Right ventricle myocardium inferior (tissue), 1 donor: ENCODE data around the gene CACNB4. TPM values are rescaled to one million over a fixed set of nuclear protein-coding genes. Genes with fewer than 3 reads are reported as not detected.
"Not testable (repeated sequence)": the region's sequence is repeated elsewhere in the genome, so short reads cannot be mapped to it uniquely, and the experiment has no call there.

Experiments
- ATAC-seq: fragments of 200-7000 bp; cut with Tn5 transposase; one replicate; pipeline ENCODE4 v1.9.1; 2020; ENCODE audit warnings: mild to moderate bottlenecking, moderate library complexity
- DNase-seq: peaks from one replicate; pipeline ENCODE4 v3.0.0; 2021; ENCODE audit errors: missing footprints
- intact Hi-C: fragments of 100-400 bp; cut with DNase I; formaldehyde crosslinking; loops from one replicate; pipeline ENCODE4 v1.11.0; 2022
- long read RNA-seq: library from polyadenylated mRNA; unstranded; transcript quantifications from one replicate; pipeline ENCODE4 v2.0.0, GENCODE V29; 2021
- total RNA-seq: library from RNA; stranded (reverse); fragmentation: NEBNext Ultra II Directional; extraction: Animal tissue kit (Norgen Biotek cat#: 25700); gene quantifications from one replicate; pipeline ENCODE4 v1.2.1, GENCODE V29; 2021
- donor health status: DM: no; HTN: yes; CAD: no; lungs with severe emphysema.

Gene CACNB4
- total RNA-seq, result 0.35 TPM
- long read RNA-seq, result 0 reads

- DNase-seq, result peak; percentile 72
- peak; percentile 40 for ATAC-seq
- intact Hi-C loops, result loop anchor here (10.0 kb wide), 1 partner anchor 64 kb away; no protein-coding TSS in a partner anchor
These were observed at the start of gene CACNB4 for GRCh38 chr2:152098496-152099366. CACNB4 (minus strand) TSS chr2:152099044.

- ATAC-seq, result no peak
- intact Hi-C loops, result no loop called here
These were observed 35.8 kb upstream of the CACNB4 start for GRCh38 chr2:152134488-152135280.

GRCh38 chr2:152132306-152132705, 33.5 kb upstream of the CACNB4 start:
- intact Hi-C loops, result no loop called here
- ATAC-seq (no peak), DNase-seq (no peak)

More at GRCh38 chr2:152134488-152135280, 35.8 kb upstream of the CACNB4 start:
- DNase-seq, result no peak

GRCh38 chr2:152127628-152128027, 28.8 kb upstream of the CACNB4 start:
- intact Hi-C loops, result no loop called here
- ATAC-seq, result no peak
- DNase-seq, result no peak

GRCh38 chr2:152126664-152127063, 27.8 kb upstream of the CACNB4 start:
- no peak for DNase-seq
- intact Hi-C loops, result no loop called here
- ATAC-seq, result no peak

GRCh38 chr2:152122161-152122560, 23.3 kb upstream of the CACNB4 start:
- no peak for DNase-seq
- intact Hi-C loops, result no loop called here
- no peak for ATAC-seq

GRCh38 chr2:152120430-152120829, 21.6 kb upstream of the CACNB4 start:
- ATAC-seq, result no peak
- intact Hi-C loops, result no loop called here
- DNase-seq, result no peak

- DNase-seq, result no peak
- ATAC-seq, result no peak
- intact Hi-C loops, result no loop called here
These were observed 17.1 kb upstream of the CACNB4 start for GRCh38 chr2:152115952-152116351.

- DNase-seq (no peak), ATAC-seq (no peak)
- intact Hi-C loops, result no loop called here
These were observed 15.5 kb upstream of the CACNB4 start for GRCh38 chr2:152114366-152114765.

GRCh38 chr2:152107140-152107539, 8.3 kb upstream of the CACNB4 start:
- ATAC-seq, DNase-seq, intact Hi-C loops: not testable (repeated sequence)

GRCh38 chr2:152106464-152106863, 7.6 kb upstream of the CACNB4 start:
- ATAC-seq (no peak), DNase-seq (no peak)
- intact Hi-C loops, result no loop called here

GRCh38 chr2:152103271-152103670, 4.4 kb upstream of the CACNB4 start:
- ATAC-seq, result no peak
- intact Hi-C loops, result no loop called here

GRCh38 chr2:152100961-152101360, 2.1 kb upstream of the CACNB4 start:
- DNase-seq, result no peak
- intact Hi-C loops, result no loop called here
- no peak for ATAC-seq

More at GRCh38 chr2:152103271-152103670, 4.4 kb upstream of the CACNB4 start:
- no peak for DNase-seq

GRCh38 chr2:152099367-152100050, 665 bp upstream of the CACNB4 start:
- no peak for DNase-seq
- intact Hi-C loops, result loop anchor here (10.0 kb wide), 1 partner anchor 65 kb away; no protein-coding TSS in a partner anchor
- ATAC-seq, result no peak

GRCh38 chr2:152097801-152098495, 896 bp downstream of the CACNB4 start:
- DNase-seq, result peak; percentile 79
- intact Hi-C loops, result loop anchor here (10.0 kb wide), 1 partner anchor 63 kb away; no protein-coding TSS in a partner anchor
- peak; percentile 85 for ATAC-seq

- ATAC-seq (peak; percentile 40), DNase-seq (no peak)
- intact Hi-C loops, result loop anchor here (10.0 kb wide), 1 partner anchor 63 kb away; no protein-coding TSS in a partner anchor
These were observed 1.5 kb downstream of the CACNB4 start for GRCh38 chr2:152097290-152097800.

GRCh38 chr2:152095146-152095545, 3.7 kb downstream of the CACNB4 start:
- intact Hi-C loops, result loop anchor here (10.0 kb wide), 1 partner anchor 60 kb away; no protein-coding TSS in a partner anchor
- DNase-seq (no peak), ATAC-seq (no peak)

GRCh38 chr2:152094014-152094413, 4.8 kb downstream of the CACNB4 start:
- intact Hi-C loops, result loop anchor here (10.0 kb wide), 1 partner anchor 59 kb away; no protein-coding TSS in a partner anchor
- ATAC-seq (no peak), DNase-seq (no peak)
